Colonic mucosa (tissue), 4 donors: ENCODE measurements around the gene SLC4A1. TPM values are rescaled to one million over a fixed set of nuclear protein-coding genes. Genes with fewer than 3 reads are reported as not detected.

ENCODE experiments used
- DNase-seq: peaks from one replicate; pipeline ENCODE4 v3.0.0-alpha.2; 2020
- H3K27ac ChIP-seq: fragments of 200-600 bp; one replicate; pipeline ENCODE4 v1.8.0; 2021
- H3K27me3 ChIP-seq: fragments of 200-600 bp; one replicate; pipeline ENCODE4 v1.8.0; 2021
- H3K36me3 ChIP-seq: fragments of 200-600 bp; one replicate; pipeline ENCODE4 v1.8.0; 2021
- H3K4me1 ChIP-seq: fragments of 200-600 bp; one replicate; pipeline ENCODE4 v1.8.0; 2021; ENCODE audit warnings: mild to moderate bottlenecking
- H3K4me3 ChIP-seq: fragments of 200-600 bp; one replicate; pipeline ENCODE4 v1.8.0; 2021
- H3K9ac ChIP-seq, 2 donors: one replicate each; pipeline ENCODE4 v1.7.0; 2013; ENCODE audit warnings: control low read depth in 2 of 2, low read depth in 2 of 2, low read length in 2 of 2
- H3K9me3 ChIP-seq: fragments of 200-600 bp; one replicate; pipeline ENCODE4 v1.8.0; 2021
- intact Hi-C: fragments of 100-400 bp; cut with DNase I; formaldehyde crosslinking; loops from one replicate; pipeline ENCODE4 v1.14.1; 2022
- total RNA-seq, 2 donors: library from RNA; stranded (reverse); fragmentation: NEBNext Ultra II Directional in 1 of 2; extraction: Animal tissue kit (Norgen Biotek cat#: 25700) in 1 of 2; gene quantifications; one replicate each; pipeline ENCODE4 v1.2.1, GENCODE V29; 2021
- TF ChIP-seq, protein P1 (sequence below): fragments of 200-600 bp; IDR thresholded peaks from one replicate; pipeline ENCODE4 v1.8.0; 2022; ENCODE audit warnings: antibody characterized with exemption, mild to moderate bottlenecking
- donor health status: healthy.
- donor health status: DM: no; HTN: no; CAD: no.
- donor health status: DM: no; HTN: no; CAD: no.

The SLC4A1 gene
- total RNA-seq, 2 donors from 2014 or later, result 0.27 TPM; not detected in 1

DNA sequence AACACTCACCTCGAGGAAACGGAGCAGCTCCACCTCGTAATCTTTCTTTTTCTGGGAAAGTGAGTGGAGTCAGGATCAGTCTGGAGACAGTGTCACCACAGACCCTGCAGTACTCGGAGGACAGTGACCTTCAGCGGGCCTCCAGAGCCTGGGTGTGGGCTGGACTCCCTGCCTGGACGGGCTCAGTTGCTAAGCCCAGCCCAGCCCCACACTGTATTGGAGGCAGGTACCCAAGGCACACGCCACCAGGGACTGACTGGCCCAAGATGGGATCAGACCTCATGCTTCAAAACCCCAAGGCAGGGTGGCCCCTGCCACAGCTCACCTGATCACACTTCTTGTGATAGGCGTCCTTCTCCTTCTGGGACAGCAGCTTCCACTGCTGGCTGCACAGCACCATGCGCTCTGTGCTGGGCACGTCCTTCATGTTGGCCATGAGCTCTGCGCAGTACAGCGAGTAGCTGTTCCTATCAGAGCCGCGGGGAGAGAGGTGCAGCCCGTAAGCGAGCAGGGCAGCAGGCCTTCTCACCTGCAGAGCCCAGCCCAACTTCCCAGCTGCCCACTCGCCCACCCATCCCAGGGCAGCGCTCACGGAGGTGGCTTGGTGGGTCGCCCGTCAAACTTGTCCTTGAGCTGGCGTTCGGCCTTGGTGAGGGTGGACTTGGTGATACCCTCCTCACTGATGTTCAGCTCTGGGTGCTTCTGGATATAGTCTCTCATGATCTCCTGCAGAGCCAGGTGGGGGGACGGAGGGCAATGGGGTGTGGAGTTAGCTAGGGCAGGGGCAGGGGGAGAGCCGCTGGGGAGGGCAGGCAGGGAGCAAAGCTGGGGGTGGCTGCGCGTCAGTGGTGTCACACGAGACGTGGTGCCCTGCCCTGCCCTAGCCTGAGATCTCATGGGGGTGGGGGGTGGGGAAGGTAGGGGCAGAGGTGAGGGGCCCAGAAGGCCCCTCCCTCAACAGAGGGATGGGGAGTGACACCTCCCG is 56.4 kb downstream of the SLC4A1 start:
- H3K9ac ChIP-seq, result peak overlapping the region in 1 of 2 donors; percentile 0
- no peak for DNase-seq
- intact Hi-C loops, result loop anchor here (5.0 kb wide), 1 partner anchor 111 kb away; the partner anchor contains the start of gene SLC25A39
- no peaks in the 10 kb centered on the region for H3K9me3 ChIP-seq
- H3K27ac ChIP-seq, result no peak overlapping the region
- H3K4me3 ChIP-seq, result no peak overlapping the region
- H3K27me3 ChIP-seq, result no peaks in the 10 kb centered on the region
- peaks cover 4% of the 10 kb centered on the region for H3K4me1 ChIP-seq
- H3K36me3 ChIP-seq, result peaks cover 19% of the 10 kb centered on the region
- TF ChIP-seq, protein P1, sequence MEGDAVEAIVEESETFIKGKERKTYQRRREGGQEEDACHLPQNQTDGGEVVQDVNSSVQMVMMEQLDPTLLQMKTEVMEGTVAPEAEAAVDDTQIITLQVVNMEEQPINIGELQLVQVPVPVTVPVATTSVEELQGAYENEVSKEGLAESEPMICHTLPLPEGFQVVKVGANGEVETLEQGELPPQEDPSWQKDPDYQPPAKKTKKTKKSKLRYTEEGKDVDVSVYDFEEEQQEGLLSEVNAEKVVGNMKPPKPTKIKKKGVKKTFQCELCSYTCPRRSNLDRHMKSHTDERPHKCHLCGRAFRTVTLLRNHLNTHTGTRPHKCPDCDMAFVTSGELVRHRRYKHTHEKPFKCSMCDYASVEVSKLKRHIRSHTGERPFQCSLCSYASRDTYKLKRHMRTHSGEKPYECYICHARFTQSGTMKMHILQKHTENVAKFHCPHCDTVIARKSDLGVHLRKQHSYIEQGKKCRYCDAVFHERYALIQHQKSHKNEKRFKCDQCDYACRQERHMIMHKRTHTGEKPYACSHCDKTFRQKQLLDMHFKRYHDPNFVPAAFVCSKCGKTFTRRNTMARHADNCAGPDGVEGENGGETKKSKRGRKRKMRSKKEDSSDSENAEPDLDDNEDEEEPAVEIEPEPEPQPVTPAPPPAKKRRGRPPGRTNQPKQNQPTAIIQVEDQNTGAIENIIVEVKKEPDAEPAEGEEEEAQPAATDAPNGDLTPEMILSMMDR, result no peak

DNA sequence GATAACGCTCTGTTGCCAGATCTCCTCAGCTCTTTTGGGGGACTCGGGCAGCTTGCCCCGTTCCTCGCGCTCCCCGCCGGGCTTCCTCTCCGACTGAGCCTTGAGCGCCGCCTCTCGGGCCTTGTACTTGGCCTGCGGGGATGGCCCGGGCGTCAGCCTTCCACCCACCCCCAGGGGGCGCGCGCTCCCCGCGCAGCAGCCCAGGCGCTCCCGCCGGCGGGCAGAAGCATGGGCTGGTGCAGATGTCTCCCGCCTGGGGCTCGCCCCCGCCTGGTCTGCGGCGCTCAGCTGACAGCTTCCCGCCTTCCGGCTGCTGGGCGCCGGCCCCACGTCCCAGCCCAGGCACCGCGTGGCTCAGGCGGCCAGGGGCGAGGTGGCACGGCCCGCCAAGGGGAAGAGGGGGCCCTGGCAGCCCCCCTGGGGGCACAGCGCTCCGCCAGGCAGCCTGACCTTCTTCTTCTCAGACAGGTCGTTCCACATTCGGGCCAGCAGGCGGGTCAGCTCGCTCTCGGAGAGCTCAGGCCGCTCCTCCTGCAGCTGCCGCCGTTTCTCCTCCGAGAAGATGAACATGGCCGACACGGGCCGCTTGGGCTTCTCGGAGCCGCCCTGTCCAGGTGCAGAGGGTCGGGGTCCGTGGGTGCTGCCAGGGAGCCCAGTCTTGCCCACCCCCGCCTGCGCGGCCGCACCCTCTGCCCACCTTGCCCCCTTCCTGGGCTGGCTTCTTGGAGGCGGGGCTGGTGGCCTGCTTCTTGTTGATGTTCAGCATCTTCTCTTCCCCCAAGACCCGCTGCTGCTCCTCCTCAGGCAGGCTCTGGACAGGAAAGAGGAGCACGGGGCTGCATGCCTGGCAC is 57.4 kb downstream of the SLC4A1 start:
- H3K27me3 ChIP-seq, result no peaks in the 10 kb centered on the region
- H3K9ac ChIP-seq, result peak overlapping the region; percentile 0 to 65
- intact Hi-C loops, result loop anchor here (5.0 kb wide), 1 partner anchor 112 kb away; the partner anchor contains the start of gene SLC25A39
- peak; percentile 87 for DNase-seq
- H3K4me1 ChIP-seq, result peaks cover 4% of the 10 kb centered on the region
- peaks cover 11% of the 10 kb centered on the region for H3K36me3 ChIP-seq
- TF ChIP-seq, protein P1, result peak; percentile 99
- peak overlapping the region; percentile 4 for H3K4me3 ChIP-seq
- H3K27ac ChIP-seq, result no peak overlapping the region
- no peaks in the 10 kb centered on the region for H3K9me3 ChIP-seq

DNA sequence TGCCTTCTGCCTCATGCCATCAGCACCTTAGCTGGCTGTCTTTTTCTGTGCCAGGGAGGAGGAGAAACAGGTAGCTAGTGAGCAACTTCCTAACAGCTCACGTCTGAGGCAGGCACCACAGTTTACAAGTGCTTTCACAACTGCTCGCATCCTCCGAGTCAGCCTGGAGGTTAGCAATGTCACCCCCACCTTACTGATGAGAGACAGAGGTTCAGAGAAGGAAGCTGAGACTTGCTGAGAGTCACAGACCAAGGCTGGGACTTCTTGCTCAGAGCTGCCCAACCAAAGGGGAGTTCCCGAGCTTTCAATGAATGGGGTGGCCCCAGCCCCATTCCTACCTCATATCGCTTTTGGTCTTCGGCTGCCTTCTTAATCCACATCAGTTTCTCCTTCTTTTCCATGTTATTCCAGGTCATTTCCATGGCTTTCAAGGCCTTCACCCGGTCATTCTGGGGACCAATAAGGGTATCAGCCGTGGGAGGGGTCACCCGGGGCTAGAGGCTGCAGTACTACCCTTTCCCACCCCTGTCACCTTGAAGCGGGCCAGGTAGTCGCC is 58.1 kb downstream of the SLC4A1 start:
- H3K9ac ChIP-seq, result peak overlapping the region in 1 of 2 donors; percentile 65
- TF ChIP-seq, protein P1, result no peak
- peaks cover 9% of the 10 kb centered on the region for H3K36me3 ChIP-seq
- H3K27me3 ChIP-seq, result no peaks in the 10 kb centered on the region
- H3K27ac ChIP-seq, result no peak overlapping the region
- no peak overlapping the region for H3K4me3 ChIP-seq
- intact Hi-C loops, result loop anchor here (5.0 kb wide), 1 partner anchor 112 kb away; the partner anchor contains the start of gene SLC25A39
- peaks cover 4% of the 10 kb centered on the region for H3K4me1 ChIP-seq
- H3K9me3 ChIP-seq, result no peaks in the 10 kb centered on the region
- no peak for DNase-seq

DNA sequence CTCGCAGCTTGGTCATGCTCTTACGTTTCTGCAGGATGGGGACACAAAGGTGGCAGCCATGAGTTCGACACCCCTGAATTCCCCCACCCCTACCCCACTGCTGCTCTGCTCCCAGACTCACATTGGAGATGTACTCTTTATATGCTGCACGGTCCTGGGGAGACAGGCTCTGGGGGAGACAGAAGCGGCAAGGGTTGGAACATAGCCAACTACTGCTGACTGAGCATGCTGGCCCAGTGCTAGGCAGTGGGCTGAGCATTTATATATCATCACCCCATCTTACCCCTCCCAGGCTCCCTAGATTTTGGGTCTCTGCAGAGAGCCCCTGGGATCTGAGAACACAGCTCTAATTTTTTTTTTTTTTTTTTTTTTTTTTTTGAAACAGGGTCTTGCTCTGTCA is 60.2 kb downstream of the SLC4A1 start:
- Histone ChIP-seq H3K4me1 (peaks cover 10% of the 10 kb centered on the region), H3K9ac (no peak overlapping the region), H3K27ac (no peak overlapping the region), H3K4me3 (no peak overlapping the region), H3K27me3 (no peaks in the 10 kb centered on the region), H3K9me3 (no peaks in the 10 kb centered on the region), H3K36me3 (peaks cover 4% of the 10 kb centered on the region)
- TF ChIP-seq, protein P1, result no peak
- no peak for DNase-seq
- intact Hi-C loops, result no loop called here

DNA sequence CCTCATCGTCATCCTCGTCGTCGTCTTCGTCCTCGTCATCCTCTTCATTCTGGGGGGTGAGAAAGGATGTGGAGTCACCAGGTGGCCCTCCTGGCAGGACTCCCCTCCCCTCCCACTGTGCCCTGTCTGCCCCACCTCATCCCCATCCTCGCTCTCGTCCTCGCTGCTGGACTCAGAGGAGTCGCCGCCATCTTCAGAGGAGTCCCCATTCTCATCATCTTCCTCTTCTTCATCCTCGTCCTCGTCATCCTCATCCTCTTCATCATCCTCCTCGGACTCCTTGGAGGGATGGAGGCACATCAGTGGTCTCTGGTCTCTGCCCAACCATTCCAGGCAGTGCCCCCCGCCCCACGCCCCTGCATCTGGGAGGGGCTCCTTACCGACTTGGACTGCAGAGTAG is 60.6 kb downstream of the SLC4A1 start:
- H3K27me3 ChIP-seq, result no peaks in the 10 kb centered on the region
- H3K9me3 ChIP-seq, result no peaks in the 10 kb centered on the region
- no peak for DNase-seq
- H3K4me3 ChIP-seq, result no peak overlapping the region
- no peak overlapping the region for H3K27ac ChIP-seq
- TF ChIP-seq, protein P1, result no peak
- peaks cover 4% of the 10 kb centered on the region for H3K36me3 ChIP-seq
- H3K4me1 ChIP-seq, result peaks cover 10% of the 10 kb centered on the region
- intact Hi-C loops, result no loop called here
- H3K9ac ChIP-seq, result no peak overlapping the region
